Measurements from ENCODE around the gene CCR5AS.

The CCR5AS gene

GRCh38 chr3:46406788-46407611 lies at the start of gene CCR5AS, which contains the start of gene CCRL2:
CCR5AS (minus strand) TSS chr3:46407066.
CCRL2 (plus strand) TSS chr3:46407259; CDS start chr3:46408080, 821 bp downstream.
- DNase-seq (ENCODE audit: extremely low read depth, low read depth), result no peak
- H3K4me3 ChIP-seq (replicated peaks; ENCODE audit: low read depth, low read length), result no peak within 1 kb of the TSS
- TF ChIP-seq CTCF (IDR thresholded peaks at IDR 0.05; ENCODE audit: low read depth, low read length, missing control alignments), result no peak

GRCh38 chr3:46456118-46456517 lies 49.3 kb upstream of the CCR5AS start:
- no peak overlapping the region for H3K4me3 ChIP-seq (replicated peaks; ENCODE audit: low read depth, low read length)
- no peak for TF ChIP-seq CTCF (IDR thresholded peaks at IDR 0.05; ENCODE audit: low read depth, low read length, missing control alignments)
- no peak for DNase-seq (ENCODE audit: extremely low read depth, low read depth)

- DNase-seq (ENCODE audit: extremely low read depth, low read depth), result no peak
- H3K4me3 ChIP-seq (replicated peaks; ENCODE audit: low read depth, low read length), result no peak overlapping the region
- no peak for TF ChIP-seq CTCF (IDR thresholded peaks at IDR 0.05; ENCODE audit: low read depth, low read length, missing control alignments)
Measured at GRCh38 chr3:46455231-46456115, 48.6 kb upstream of the CCR5AS start.

GRCh38 chr3:46454606-46455005 lies 47.7 kb upstream of the CCR5AS start:
- DNase-seq (ENCODE audit: extremely low read depth, low read depth), result no peak
- TF ChIP-seq CTCF (IDR thresholded peaks at IDR 0.05; ENCODE audit: low read depth, low read length, missing control alignments), result no peak
- H3K4me3 ChIP-seq (replicated peaks; ENCODE audit: low read depth, low read length), result no peak overlapping the region

- no peak for TF ChIP-seq CTCF (IDR thresholded peaks at IDR 0.05; ENCODE audit: low read depth, low read length, missing control alignments)
- no peak for DNase-seq (ENCODE audit: extremely low read depth, low read depth)
- H3K4me3 ChIP-seq (replicated peaks; ENCODE audit: low read depth, low read length), result no peak overlapping the region
Measured at GRCh38 chr3:46454209-46454595, 47.3 kb upstream of the CCR5AS start.

- TF ChIP-seq CTCF (IDR thresholded peaks at IDR 0.05; ENCODE audit: low read depth, low read length, missing control alignments), result no peak
- DNase-seq (ENCODE audit: extremely low read depth, low read depth), result no peak
- no peak overlapping the region for H3K4me3 ChIP-seq (replicated peaks; ENCODE audit: low read depth, low read length)
Measured at GRCh38 chr3:46453526-46454208, 46.8 kb upstream of the CCR5AS start.
